Astrocyte (in vitro differentiated cells and primary cell): ENCODE measurements around the gene PTPN14. TPM values are rescaled to one million over a fixed set of nuclear protein-coding genes. Genes with fewer than 3 reads are reported as not detected.

ENCODE experiments used
- DNase-seq: peaks from one replicate; pipeline ENCODE4 v3.0.0-alpha.2; 2010; ENCODE audit warnings: low read depth
- FAIRE-seq: peaks from 2 replicates; lab custom pipeline; 2011; peaks lifted over from hg19 to GRCh38; lab: Jason Lieb, UNC
- H2AFZ ChIP-seq: 2 replicates; pipeline ENCODE4 v1.6.0; 2012; ENCODE audit warnings: low read depth, low read length, inconsistent platforms
- H3K27ac ChIP-seq: 2 replicates; pipeline ENCODE4 v1.5.1; 2011; ENCODE audit warnings: low read depth, low read length, inconsistent platforms
- H3K27me3 ChIP-seq: 2 replicates; pipeline ENCODE4 v1.6.0; 2011; ENCODE audit warnings: low read length, inconsistent platforms; ENCODE audit not compliant: insufficient read depth
- H3K36me3 ChIP-seq: 2 replicates; pipeline ENCODE4 v1.5.1; 2011; ENCODE audit warnings: low read length, inconsistent platforms; ENCODE audit not compliant: insufficient read depth
- H3K4me1 ChIP-seq: 2 replicates; pipeline ENCODE4 v1.5.1; 2011; ENCODE audit warnings: low read length, inconsistent platforms; ENCODE audit not compliant: insufficient read depth
- H3K4me2 ChIP-seq: 2 replicates; pipeline ENCODE4 v1.6.0; 2012; ENCODE audit warnings: low read length, inconsistent platforms
- H3K4me3 ChIP-seq: 2 replicates; pipeline ENCODE4 v1.5.1; 2011; ENCODE audit warnings: low read depth, mild to moderate bottlenecking, low read length, inconsistent platforms; ENCODE audit not compliant: insufficient read depth
- H3K79me2 ChIP-seq: 2 replicates; pipeline ENCODE4 v1.6.0; 2012; ENCODE audit warnings: mild to moderate bottlenecking, low read length, inconsistent platforms; ENCODE audit not compliant: insufficient read depth
- H3K9ac ChIP-seq: 2 replicates; pipeline ENCODE4 v1.6.0; 2012; ENCODE audit warnings: mild to moderate bottlenecking, low read length, inconsistent platforms
- H3K9me3 ChIP-seq: 2 replicates; pipeline ENCODE4 v1.5.1; 2012; ENCODE audit warnings: low read depth, mild to moderate bottlenecking, low read length, inconsistent platforms; ENCODE audit not compliant: insufficient read depth
- H4K20me1 ChIP-seq: 2 replicates; pipeline ENCODE4 v1.6.0; 2012; ENCODE audit warnings: low read length, inconsistent platforms; ENCODE audit not compliant: insufficient read depth
- H3K27ac Mint-ChIP-seq: one replicate; pipeline ENCODE4 v1.8.0; 2021; ENCODE audit warnings: mild to moderate bottlenecking, mixed read lengths; ENCODE audit not compliant: unreplicated experiment
- H3K27me3 Mint-ChIP-seq: one replicate; pipeline ENCODE4 v1.8.0; 2021; ENCODE audit warnings: low read depth, mixed read lengths; ENCODE audit not compliant: unreplicated experiment
- H3K36me3 Mint-ChIP-seq: one replicate; pipeline ENCODE4 v1.8.0; 2021; ENCODE audit warnings: low read depth, mixed read lengths; ENCODE audit not compliant: unreplicated experiment
- H3K4me1 Mint-ChIP-seq: one replicate; pipeline ENCODE4 v1.8.0; 2021; ENCODE audit warnings: low read depth, mixed read lengths; ENCODE audit not compliant: unreplicated experiment
- H3K4me3 Mint-ChIP-seq: one replicate; pipeline ENCODE4 v1.8.0; 2021; ENCODE audit warnings: mild to moderate bottlenecking, moderate library complexity, mixed read lengths; ENCODE audit not compliant: unreplicated experiment
- H3K9me3 Mint-ChIP-seq: one replicate; pipeline ENCODE4 v1.8.0; 2021; ENCODE audit warnings: mild to moderate bottlenecking, mixed read lengths; ENCODE audit not compliant: unreplicated experiment
- CTCF ChIP-seq: IDR thresholded peaks from 2 replicates; pipeline ENCODE4 v1.5.1; 2011; ENCODE audit warnings: low read depth, mild to moderate bottlenecking, inconsistent platforms, low read length, moderate library complexity; ENCODE audit not compliant: insufficient read depth
- EZH2 ChIP-seq: IDR thresholded peaks from 2 replicates; pipeline ENCODE4 v1.6.1; 2012; ENCODE audit warnings: mild to moderate bottlenecking, low read length, inconsistent platforms; ENCODE audit not compliant: insufficient read depth
- total RNA-seq: library from RNA; stranded (reverse); gene quantifications from 2 replicates; pipeline ENCODE4 v1.2.1, GENCODE V29; 2021

Gene PTPN14
- total RNA-seq, 1 donor from 2014 or later = 177 TPM

- H4K20me1 ChIP-seq = peaks cover 11% of the 10 kb centered on the region
- DNase-seq = peak; percentile 79
- H3K4me3 ChIP-seq = no peak overlapping the region
- no peaks in the 10 kb centered on the region for H3K27me3 ChIP-seq
- peaks cover 8% of the 10 kb centered on the region for H3K36me3 Mint-ChIP-seq
- TF ChIP-seq EZH2 = no peak
- H3K27ac Mint-ChIP-seq = peak overlapping the region; percentile 93
- peaks cover 56% of the 10 kb centered on the region for H3K4me1 ChIP-seq
- no peaks in the 10 kb centered on the region for H3K36me3 ChIP-seq
- no peaks in the 10 kb centered on the region for H3K9me3 Mint-ChIP-seq
- peak; percentile 92 for FAIRE-seq
- peaks cover 94% of the 10 kb centered on the region for H3K79me2 ChIP-seq
- no peaks in the 10 kb centered on the region for H3K27me3 Mint-ChIP-seq
- H3K9ac ChIP-seq = peak overlapping the region; percentile 54
- H3K9me3 ChIP-seq = no peaks in the 10 kb centered on the region
- peak overlapping the region; percentile 82 for H3K27ac ChIP-seq
- peaks cover 70% of the 10 kb centered on the region for H3K4me1 Mint-ChIP-seq
- H3K4me3 Mint-ChIP-seq = peak overlapping the region; percentile 68
- H3K4me2 ChIP-seq = peak overlapping the region; percentile 73
- H2AFZ ChIP-seq = no peak overlapping the region
These were observed 96.6 kb downstream of the PTPN14 start for GRCh38 chr1:214454569-214455396.

- Histone ChIP-seq H3K9ac (peak overlapping the region; percentile 40), H3K79me2 (peaks cover 93% of the 10 kb centered on the region), H2AFZ (no peak overlapping the region), H3K9me3 (no peaks in the 10 kb centered on the region), H3K4me1 (peaks cover 55% of the 10 kb centered on the region), H3K4me3 (no peak overlapping the region), H3K36me3 (no peaks in the 10 kb centered on the region), H3K27ac (peak overlapping the region; percentile 69), H3K27me3 (no peaks in the 10 kb centered on the region), H4K20me1 (peaks cover 2% of the 10 kb centered on the region), H3K4me2 (peak overlapping the region; percentile 69)
- Mint-ChIP-seq H3K9me3 (no peaks in the 10 kb centered on the region), H3K27me3 (no peaks in the 10 kb centered on the region), H3K4me3 (peak overlapping the region; percentile 11), H3K4me1 (peaks cover 68% of the 10 kb centered on the region), H3K27ac (peak overlapping the region; percentile 84), H3K36me3 (peaks cover 12% of the 10 kb centered on the region)
- FAIRE-seq (peak; percentile 66), DNase-seq (peak; percentile 73)
- TF ChIP-seq EZH2 = no peak
- no peak for TF ChIP-seq CTCF
These were observed 98.2 kb downstream of the PTPN14 start for GRCh38 chr1:214453109-214453722.

GRCh38 chr1:214452152-214452784 is 99.1 kb downstream of the PTPN14 start:
- H2AFZ ChIP-seq = no peak overlapping the region
- peak overlapping the region; percentile 40 for H3K9ac ChIP-seq
- H3K27ac ChIP-seq = peak overlapping the region; percentile 69
- H3K4me2 ChIP-seq = peak overlapping the region; percentile 69
- H3K4me3 ChIP-seq = no peak overlapping the region
- H3K9me3 Mint-ChIP-seq = no peaks in the 10 kb centered on the region
- H3K79me2 ChIP-seq = peaks cover 84% of the 10 kb centered on the region
- DNase-seq (no peak), FAIRE-seq (no peak)
- no peaks in the 10 kb centered on the region for H3K36me3 ChIP-seq
- H3K9me3 ChIP-seq = no peaks in the 10 kb centered on the region
- no peaks in the 10 kb centered on the region for H3K27me3 Mint-ChIP-seq
- H3K27me3 ChIP-seq = no peaks in the 10 kb centered on the region
- no peaks in the 10 kb centered on the region for H4K20me1 ChIP-seq
- H3K4me3 Mint-ChIP-seq = peak overlapping the region; percentile 2
- TF ChIP-seq CTCF = peak; percentile 19
- TF ChIP-seq EZH2 = no peak
- peaks cover 12% of the 10 kb centered on the region for H3K36me3 Mint-ChIP-seq
- H3K4me1 ChIP-seq = peaks cover 64% of the 10 kb centered on the region
- peak overlapping the region; percentile 43 for H3K27ac Mint-ChIP-seq
- peaks cover 75% of the 10 kb centered on the region for H3K4me1 Mint-ChIP-seq
